Measurements from ENCODE around the gene GMPR2.

- no peak for TF ChIP-seq EZH2 (IDR thresholded peaks at IDR 0.05; ENCODE audit: borderline replicate concordance, low read depth, low read length, poor library complexity, severe bottlenecking)
- no peak for TF ChIP-seq CTCF (conservative IDR thresholded peaks at IDR 0.05; ENCODE audit: low read depth, low read length)
Observed at GRCh38 chr14:24189059-24189375, 43.7 kb upstream of the GMPR2 start.
